AG04449 (cell line): ENCODE results near the gene DST.
A peak's percentile ranks its signal among the peaks of the same experiment; 100 is the strongest.

Experiments used
- CTCF ChIA-PET: fragments of 350-600 bp; formaldehyde crosslinking; extraction: SDS; loops from one replicate; lab custom pipeline; 2021; ENCODE audit warnings: antibody characterized with exemption; lab: Yijun Ruan, JAX
- POLR2A ChIA-PET: fragments of 400-600, 350-600 bp; formaldehyde crosslinking; extraction: SDS; loops from one replicate; lab custom pipeline; 2020; ENCODE audit warnings: antibody characterized with exemption, inconsistent platforms; lab: Yijun Ruan, JAX
- DNase-seq: peaks from one replicate; pipeline ENCODE4 v3.0.0-alpha.2; 2010; ENCODE audit warnings: low read depth, low spot score
- H3K4me3 ChIP-seq: 2 replicates; pipeline ENCODE4 v1.5.1; 2011; ENCODE audit warnings: low read depth, mild to moderate bottlenecking, control low read depth, low read length
- CTCF ChIP-seq: IDR thresholded peaks from one replicate; pipeline ENCODE4 v1.5.1; 2011; ENCODE audit warnings: mild to moderate bottlenecking, moderate library complexity, low read length, control low read depth, inconsistent platforms; ENCODE audit not compliant: insufficient read depth; ENCODE audit errors: missing control alignments

DST gene

DNA sequence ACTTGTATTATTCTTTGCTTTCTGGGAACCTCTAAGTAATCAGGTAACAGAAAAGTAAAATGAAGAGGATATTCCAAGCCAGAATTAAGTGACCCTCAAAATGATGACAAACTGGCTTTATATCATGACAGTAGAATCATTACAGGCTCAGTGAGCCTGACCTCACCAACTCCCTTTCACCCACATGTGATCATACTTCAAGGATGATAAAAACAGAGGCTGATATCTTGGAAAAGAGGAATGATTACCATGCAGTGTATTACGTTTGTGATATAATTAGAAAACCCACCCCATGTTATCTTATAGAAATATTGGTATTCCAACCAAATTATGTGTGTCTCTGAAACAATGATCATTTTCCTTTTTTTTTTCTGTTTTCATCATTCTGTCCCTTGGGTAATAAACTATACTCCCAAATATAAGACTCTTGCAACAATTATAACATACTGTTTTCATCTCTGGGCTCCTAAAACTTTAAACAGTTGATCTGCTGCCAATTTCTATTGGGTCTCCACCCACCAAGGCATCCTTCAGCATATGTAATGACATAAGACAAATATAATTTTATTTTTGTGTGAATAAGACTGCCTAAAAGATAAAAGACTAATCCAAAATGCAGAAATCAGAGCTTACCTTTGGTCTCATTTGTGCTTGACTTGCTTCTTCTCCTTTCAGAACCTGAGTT, 115.7 kb downstream of the DST start:
- H3K4me3 ChIP-seq: no peak overlapping the region
- ChIA-PET POLR2A (no interaction called here), CTCF (interaction anchor here (0.8 to 8.2 kb wide), 5 partner anchors 10 to 68 kb away, joined by 3 to 58 read pairs (median 3); no protein-coding TSS in a partner anchor)
- no peak for DNase-seq
- no peak for TF ChIP-seq CTCF

DNA sequence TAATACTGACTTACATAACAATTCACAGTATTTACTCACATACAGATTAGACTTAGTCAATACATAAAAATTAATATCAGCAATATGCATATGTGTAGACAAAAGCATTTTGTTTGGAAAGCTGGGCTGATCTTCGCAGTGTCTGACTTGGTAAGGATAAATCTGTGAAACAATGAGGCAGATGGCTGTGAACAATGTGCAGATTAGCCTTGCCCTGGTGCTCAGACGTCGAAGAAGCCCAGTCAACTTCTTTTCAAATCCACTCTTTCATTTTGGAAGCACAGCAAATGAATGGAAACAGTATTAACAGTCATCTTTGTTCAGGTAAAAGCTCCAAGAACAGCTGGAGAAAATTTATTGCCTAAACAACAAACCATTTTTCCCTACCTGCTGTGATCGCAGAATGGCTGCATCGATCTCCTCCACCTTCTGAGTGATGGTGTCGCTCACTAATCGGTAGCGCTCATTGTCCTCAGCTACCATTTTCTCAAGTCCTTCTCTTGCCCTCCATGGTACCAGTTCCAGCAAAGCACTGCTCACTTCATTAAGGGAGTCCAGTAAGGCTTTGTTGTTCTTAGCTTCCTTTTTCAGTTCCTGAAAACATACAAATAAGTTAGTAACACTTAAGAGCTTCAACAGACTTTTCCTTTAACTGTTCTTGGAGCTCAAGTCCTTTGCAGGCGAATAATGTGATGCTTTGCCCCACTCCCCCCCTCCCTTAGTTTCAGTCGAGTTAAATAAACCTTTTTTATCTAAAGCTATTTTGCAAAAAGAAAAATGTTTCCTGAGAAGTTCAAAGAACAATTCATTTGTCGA, 116.5 kb downstream of the DST start:
- ChIA-PET CTCF (interaction anchor here (0.8 to 8.2 kb wide), 5 partner anchors 11 to 50 kb away, joined by 3 to 58 read pairs (median 3); no protein-coding TSS in a partner anchor), POLR2A (interaction anchor here (0.7 to 1.5 kb wide), 3 partner anchors 14 to 170 kb away, joined by 3 to 6 read pairs (median 3); no protein-coding TSS in a partner anchor)
- DNase-seq: no peak

DNA sequence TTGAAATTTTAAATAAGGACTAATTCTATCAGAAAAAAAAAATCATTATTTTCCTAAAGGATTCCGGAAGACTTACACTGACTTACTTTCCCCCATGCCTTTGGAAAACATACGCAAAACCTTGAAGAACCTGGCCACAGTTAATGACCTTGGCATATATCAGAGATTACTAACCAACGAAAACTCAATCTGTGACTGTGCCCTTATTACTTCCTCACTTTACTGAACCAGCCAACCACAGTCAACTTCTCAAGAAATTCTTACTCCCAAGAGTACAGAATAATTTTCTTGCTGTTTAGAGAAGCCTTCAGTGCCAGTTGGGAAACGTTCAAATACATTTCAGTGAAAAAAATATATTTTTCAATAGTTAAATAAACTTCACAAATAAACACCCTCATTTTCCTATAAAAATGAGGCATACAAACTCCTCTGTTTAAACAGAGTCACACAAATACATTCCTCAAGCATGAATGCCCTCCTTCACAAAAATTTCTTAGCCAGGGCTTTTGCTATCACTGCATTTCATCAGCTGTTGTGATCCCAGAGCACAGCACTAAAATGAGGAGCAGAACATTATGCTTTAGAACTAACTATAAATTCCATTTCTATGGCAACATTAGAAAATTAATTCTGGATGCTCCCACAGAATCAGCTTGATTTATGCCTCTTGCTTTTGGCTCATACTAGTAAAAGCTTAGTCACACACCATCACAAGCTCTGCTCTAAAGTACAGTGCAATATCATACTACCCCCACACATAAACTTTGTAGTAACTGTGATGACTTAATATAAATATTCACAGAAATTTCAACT, 117.6 kb downstream of the DST start:
- no peak for TF ChIP-seq CTCF

More for the DNA sequence above, 116.5 kb downstream of the DST start:
- no peak for TF ChIP-seq CTCF
- H3K4me3 ChIP-seq: no peak overlapping the region

GRCh38 chr6:56522495-56523270, 120.0 kb downstream of the DST start:
- CTCF ChIA-PET: no interaction called here
- POLR2A ChIA-PET: no interaction called here
- TF ChIP-seq CTCF: no peak
- H3K4me3 ChIP-seq: no peak overlapping the region
- no peak for DNase-seq

More for the DNA sequence above, 117.6 kb downstream of the DST start:
- H3K4me3 ChIP-seq: no peak overlapping the region
- ChIA-PET CTCF (interaction anchor here (0.8 to 1.1 kb wide), 3 partner anchors 24 to 49 kb away, joined by 3 to 4 read pairs (median 3); no protein-coding TSS in a partner anchor), POLR2A (interaction anchor here (0.7 to 1.5 kb wide), 3 partner anchors 13 to 169 kb away, joined by 3 to 6 read pairs (median 3); no protein-coding TSS in a partner anchor)
- DNase-seq: peak; percentile 93

- H3K4me3 ChIP-seq: no peak overlapping the region
- ChIA-PET CTCF (interaction anchor here (1.4 to 1.8 kb wide), 2 partner anchors 10 to 73 kb away, joined by 3 to 7 read pairs; no protein-coding TSS in a partner anchor), POLR2A (interaction anchor here (0.7 kb wide), 1 partner anchor 110 kb away, joined by 3 read pairs; no protein-coding TSS in a partner anchor)
- DNase-seq: no peak
- no peak for TF ChIP-seq CTCF
These were observed 120.7 kb downstream of the DST start for GRCh38 chr6:56521976-56522375.
